CD4-positive, alpha-beta T cell treated with Interleukin-15 for 4 hours (primary cell): ENCODE measurements around the gene TNRC6B.
A peak's percentile ranks its signal among the peaks of the same experiment; 100 is the strongest.

Experiments
- DNase-seq: peaks from one replicate; pipeline ENCODE4 v3.0.0-alpha.2; 2020; ENCODE audit warnings: low spot score

Gene TNRC6B

GRCh38 chr22:40326905-40327735 is 149.4 kb downstream of the TNRC6B start:
- peak; percentile 30 for DNase-seq

- no peak for DNase-seq
Observed at GRCh38 chr22:40328546-40329456, 151.1 kb downstream of the TNRC6B start.

- DNase-seq = no peak
Observed at GRCh38 chr22:40329466-40329865, 151.7 kb downstream of the TNRC6B start.

GRCh38 chr22:40330086-40330485 is 152.4 kb downstream of the TNRC6B start:
- no peak for DNase-seq

- DNase-seq = no peak
Observed at GRCh38 chr22:40330615-40331014, 152.9 kb downstream of the TNRC6B start.

GRCh38 chr22:40331706-40332105 is 154.0 kb downstream of the TNRC6B start:
- no peak for DNase-seq

- DNase-seq = no peak
Observed at GRCh38 chr22:40332319-40332781, 154.6 kb downstream of the TNRC6B start.

- DNase-seq = no peak
Observed at GRCh38 chr22:40334060-40334459, 156.3 kb downstream of the TNRC6B start.

GRCh38 chr22:40334899-40335298 is 157.2 kb downstream of the TNRC6B start:
- peak; percentile 53 for DNase-seq

GRCh38 chr22:40335358-40335757 is 157.6 kb downstream of the TNRC6B start:
- no peak for DNase-seq

- DNase-seq = no peak
Observed at GRCh38 chr22:40340044-40340443, 162.3 kb downstream of the TNRC6B start.

GRCh38 chr22:40341604-40342003 is 163.9 kb downstream of the TNRC6B start:
- DNase-seq = no peak

GRCh38 chr22:40342521-40342920 is 164.8 kb downstream of the TNRC6B start:
- no peak for DNase-seq

GRCh38 chr22:40345271-40345670 is 167.5 kb downstream of the TNRC6B start:
- peak; percentile 66 for DNase-seq

GRCh38 chr22:40345815-40346184 is 168.1 kb downstream of the TNRC6B start:
- no peak for DNase-seq

- peak; percentile 81 for DNase-seq
Observed at GRCh38 chr22:40346185-40347118, 168.7 kb downstream of the TNRC6B start, which contains the start of gene ADSL. TSS of gene ADSL (plus strand) at chr22:40346500. CDS start at chr22:40346559, 59 bp downstream.

GRCh38 chr22:40347300-40347699 is 169.6 kb downstream of the TNRC6B start:
- no peak for DNase-seq

GRCh38 chr22:40348025-40348658 is 170.4 kb downstream of the TNRC6B start:
- DNase-seq = peak; percentile 74

- no peak for DNase-seq
Observed at GRCh38 chr22:40352763-40353162, 175.0 kb downstream of the TNRC6B start.

GRCh38 chr22:40361100-40361499 is 183.4 kb downstream of the TNRC6B start:
- no peak for DNase-seq

GRCh38 chr22:40363059-40363458 is 185.3 kb downstream of the TNRC6B start:
- no peak for DNase-seq
